ENCODE results near the gene PHLDB2. TPM values are rescaled to one million over a fixed set of nuclear protein-coding genes. Genes with fewer than 3 reads are reported as not detected.

Gene PHLDB2
- total RNA-seq, 1 experiment from 2014 or later = 90.1 TPM

DNA sequence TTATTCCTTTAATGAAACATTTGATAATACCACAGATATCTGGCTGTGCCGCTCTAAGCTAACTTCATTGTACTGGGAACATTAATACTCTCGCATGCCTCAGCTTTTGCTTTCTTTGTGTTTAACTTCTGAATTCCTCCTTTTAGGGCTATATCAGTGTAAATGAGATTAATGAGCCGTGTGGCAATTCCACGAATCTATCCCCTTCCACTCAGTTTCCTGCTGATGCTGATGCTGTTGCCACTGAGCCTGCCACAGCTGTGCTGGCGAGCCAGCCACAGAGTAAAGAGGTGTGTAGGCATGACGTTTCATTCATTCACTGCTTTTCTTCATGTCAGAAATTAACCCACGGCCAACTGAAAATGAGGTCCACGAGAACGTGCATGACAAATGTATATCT, 89.7 kb downstream of the PHLDB2 start:
- DNase-seq (no peak), ATAC-seq (no peak)
- Histone ChIP-seq H3K4me1 (ENCODE audit: insufficient read depth, low read length) (peaks cover 5% of the 10 kb centered on the region), H3K36me3 (ENCODE audit: low read depth, low read length) (peaks cover 68% of the 10 kb centered on the region), H3K9ac (ENCODE audit: low read length) (no peak overlapping the region), H3K9me3 (ENCODE audit: low read length) (no peaks in the 10 kb centered on the region), H3K27me3 (ENCODE audit: low read length) (no peaks in the 10 kb centered on the region), H4K20me1 (ENCODE audit: low read length) (no peaks in the 10 kb centered on the region), H2AFZ (ENCODE audit: low read length) (no peak overlapping the region), H3K27ac (ENCODE audit: low read length) (no peak overlapping the region), H3K4me2 (ENCODE audit: low read length) (no peak overlapping the region), H3K79me2 (ENCODE audit: low read length) (no peaks in the 10 kb centered on the region), H3K4me3 (ENCODE audit: low read length) (no peak overlapping the region), H3K9me2 (replicated peaks; ENCODE audit: low read length) (no peaks in the 10 kb centered on the region), H3F3A (ENCODE audit: low read length, unreplicated experiment) (no peaks in the 10 kb centered on the region)
- ChIA-PET POLR2A (ENCODE audit: unreplicated experiment) (no interaction called here), CTCF (no interaction called here)
- no TSS peak for BruUV-seq (replicated peaks)
- intact Hi-C loops (cut with micrococcal nuclease) = no loop called here
- TF ChIP-seq EZH2 (IDR thresholded peaks at IDR 0.05; ENCODE audit: low read length, unreplicated experiment) (no peak), EZH2phosphoT487 (IDR thresholded peaks at IDR 0.05; ENCODE audit: borderline replicate concordance, low read length) (no peak)
- TF ChIP-seq, protein P1, sequence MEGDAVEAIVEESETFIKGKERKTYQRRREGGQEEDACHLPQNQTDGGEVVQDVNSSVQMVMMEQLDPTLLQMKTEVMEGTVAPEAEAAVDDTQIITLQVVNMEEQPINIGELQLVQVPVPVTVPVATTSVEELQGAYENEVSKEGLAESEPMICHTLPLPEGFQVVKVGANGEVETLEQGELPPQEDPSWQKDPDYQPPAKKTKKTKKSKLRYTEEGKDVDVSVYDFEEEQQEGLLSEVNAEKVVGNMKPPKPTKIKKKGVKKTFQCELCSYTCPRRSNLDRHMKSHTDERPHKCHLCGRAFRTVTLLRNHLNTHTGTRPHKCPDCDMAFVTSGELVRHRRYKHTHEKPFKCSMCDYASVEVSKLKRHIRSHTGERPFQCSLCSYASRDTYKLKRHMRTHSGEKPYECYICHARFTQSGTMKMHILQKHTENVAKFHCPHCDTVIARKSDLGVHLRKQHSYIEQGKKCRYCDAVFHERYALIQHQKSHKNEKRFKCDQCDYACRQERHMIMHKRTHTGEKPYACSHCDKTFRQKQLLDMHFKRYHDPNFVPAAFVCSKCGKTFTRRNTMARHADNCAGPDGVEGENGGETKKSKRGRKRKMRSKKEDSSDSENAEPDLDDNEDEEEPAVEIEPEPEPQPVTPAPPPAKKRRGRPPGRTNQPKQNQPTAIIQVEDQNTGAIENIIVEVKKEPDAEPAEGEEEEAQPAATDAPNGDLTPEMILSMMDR (conservative IDR thresholded peaks at IDR 0.05; ENCODE audit: low read depth, low read length) = no peak

GRCh38 chr3:111949712-111950111, 90.6 kb downstream of the PHLDB2 start:
- TF ChIP-seq EZH2 (IDR thresholded peaks at IDR 0.05; ENCODE audit: low read length, unreplicated experiment) = no peak
- TF ChIP-seq EZH2phosphoT487 (IDR thresholded peaks at IDR 0.05; ENCODE audit: borderline replicate concordance, low read length) = no peak
- TF ChIP-seq, protein P1 (conservative IDR thresholded peaks at IDR 0.05; ENCODE audit: low read depth, low read length) = no peak
- ChIA-PET POLR2A (ENCODE audit: unreplicated experiment) (no interaction called here), CTCF (no interaction called here)

GRCh38 chr3:111951032-111951431, 92.0 kb downstream of the PHLDB2 start:
- Histone ChIP-seq H3K36me3 (ENCODE audit: low read depth, low read length) (peaks cover 65% of the 10 kb centered on the region), H3K4me2 (ENCODE audit: low read length) (no peak overlapping the region), H3K27ac (ENCODE audit: low read length) (no peak overlapping the region), H3F3A (ENCODE audit: low read length, unreplicated experiment) (no peaks in the 10 kb centered on the region), H3K9me2 (replicated peaks; ENCODE audit: low read length) (no peaks in the 10 kb centered on the region), H3K4me1 (ENCODE audit: insufficient read depth, low read length) (no peaks in the 10 kb centered on the region), H4K20me1 (ENCODE audit: low read length) (no peaks in the 10 kb centered on the region), H3K27me3 (ENCODE audit: low read length) (no peaks in the 10 kb centered on the region), H2AFZ (ENCODE audit: low read length) (no peak overlapping the region), H3K79me2 (ENCODE audit: low read length) (no peaks in the 10 kb centered on the region), H3K9ac (ENCODE audit: low read length) (no peak overlapping the region), H3K4me3 (ENCODE audit: low read length) (no peak overlapping the region), H3K9me3 (ENCODE audit: low read length) (no peaks in the 10 kb centered on the region)
- TF ChIP-seq EZH2 (IDR thresholded peaks at IDR 0.05; ENCODE audit: low read length, unreplicated experiment) (no peak), EZH2phosphoT487 (IDR thresholded peaks at IDR 0.05; ENCODE audit: borderline replicate concordance, low read length) (no peak)
- TF ChIP-seq, protein P1 (conservative IDR thresholded peaks at IDR 0.05; ENCODE audit: low read depth, low read length) = no peak
- ChIA-PET POLR2A (ENCODE audit: unreplicated experiment) (no interaction called here), CTCF (interaction anchor here (0.7 kb wide), 2 partner anchors 57 to 412 kb away, joined by 3 read pairs; no protein-coding TSS in a partner anchor)
- ATAC-seq (no peak), DNase-seq (no peak)
- intact Hi-C loops (cut with micrococcal nuclease) = no loop called here
- BruUV-seq (replicated peaks) = no TSS peak

More at GRCh38 chr3:111949712-111950111, 90.6 kb downstream of the PHLDB2 start:
- Histone ChIP-seq H3K36me3 (ENCODE audit: low read depth, low read length) (peaks cover 73% of the 10 kb centered on the region), H3K79me2 (ENCODE audit: low read length) (no peaks in the 10 kb centered on the region), H3K9ac (ENCODE audit: low read length) (no peak overlapping the region), H2AFZ (ENCODE audit: low read length) (no peak overlapping the region), H3K27ac (ENCODE audit: low read length) (no peak overlapping the region), H3K4me3 (ENCODE audit: low read length) (no peak overlapping the region), H3K9me2 (replicated peaks; ENCODE audit: low read length) (no peaks in the 10 kb centered on the region), H3K4me1 (ENCODE audit: insufficient read depth, low read length) (no peaks in the 10 kb centered on the region), H3F3A (ENCODE audit: low read length, unreplicated experiment) (no peaks in the 10 kb centered on the region), H4K20me1 (ENCODE audit: low read length) (no peaks in the 10 kb centered on the region), H3K4me2 (ENCODE audit: low read length) (no peak overlapping the region), H3K9me3 (ENCODE audit: low read length) (no peaks in the 10 kb centered on the region), H3K27me3 (ENCODE audit: low read length) (no peaks in the 10 kb centered on the region)
- intact Hi-C loops (cut with micrococcal nuclease) = no loop called here
- BruUV-seq (replicated peaks) = no TSS peak
- DNase-seq (no peak), ATAC-seq (no peak)

Measured in PC-3 (cell line).